ENCODE measurements around the gene RAB44.
"Not testable (repeated sequence)": the region's sequence is repeated elsewhere in the genome, so short reads cannot be mapped to it uniquely, and the experiment has no call there.

RAB44 gene

GRCh38 chr6:36720251-36721141 is 22.9 kb downstream of the RAB44 start:
- Histone ChIP-seq H3K36me3 (ENCODE audit: control insufficient read depth, insufficient read depth, low read length) (no peaks in the 10 kb centered on the region), H3K9ac (ENCODE audit: low read length) (no peak overlapping the region), H3K27me3 (ENCODE audit: control insufficient read depth, insufficient read depth, low read length) (peaks cover 3% of the 10 kb centered on the region), H3K9me3 (ENCODE audit: control insufficient read depth, low read length) (no peaks in the 10 kb centered on the region), H3K4me3 (ENCODE audit: low read length) (no peak overlapping the region), H3K4me1 (ENCODE audit: control insufficient read depth, insufficient read depth, low read length) (peaks cover 17% of the 10 kb centered on the region)

- Histone ChIP-seq H3K9ac (ENCODE audit: low read length) (no peak overlapping the region), H3K27me3 (ENCODE audit: control insufficient read depth, insufficient read depth, low read length) (peaks cover 3% of the 10 kb centered on the region), H3K4me1 (ENCODE audit: control insufficient read depth, insufficient read depth, low read length) (peaks cover 15% of the 10 kb centered on the region), H3K36me3 (ENCODE audit: control insufficient read depth, insufficient read depth, low read length) (no peaks in the 10 kb centered on the region), H3K4me3 (ENCODE audit: low read length) (no peak overlapping the region), H3K9me3 (ENCODE audit: control insufficient read depth, low read length) (no peaks in the 10 kb centered on the region)
These were observed 23.9 kb downstream of the RAB44 start for GRCh38 chr6:36721369-36722140.

GRCh38 chr6:36722365-36722764 is 24.7 kb downstream of the RAB44 start:
- Histone ChIP-seq H3K27me3 (ENCODE audit: control insufficient read depth, insufficient read depth, low read length) (peaks cover under 1% of the 10 kb centered on the region), H3K4me3 (ENCODE audit: low read length) (no peak overlapping the region), H3K9me3 (ENCODE audit: control insufficient read depth, low read length) (no peaks in the 10 kb centered on the region), H3K36me3 (ENCODE audit: control insufficient read depth, insufficient read depth, low read length) (no peaks in the 10 kb centered on the region), H3K9ac (ENCODE audit: low read length) (no peak overlapping the region), H3K4me1 (ENCODE audit: control insufficient read depth, insufficient read depth, low read length) (peaks cover 8% of the 10 kb centered on the region)

GRCh38 chr6:36722879-36723278 is 25.3 kb downstream of the RAB44 start:
- H3K4me3 ChIP-seq (ENCODE audit: low read length) = no peak overlapping the region
- H3K9ac ChIP-seq (ENCODE audit: low read length) = no peak overlapping the region
- H3K4me1 ChIP-seq (ENCODE audit: control insufficient read depth, insufficient read depth, low read length) = peaks cover 13% of the 10 kb centered on the region
- no peaks in the 10 kb centered on the region for H3K36me3 ChIP-seq (ENCODE audit: control insufficient read depth, insufficient read depth, low read length)
- H3K27me3 ChIP-seq (ENCODE audit: control insufficient read depth, insufficient read depth, low read length) = no peaks in the 10 kb centered on the region
- H3K9me3 ChIP-seq (ENCODE audit: control insufficient read depth, low read length) = no peaks in the 10 kb centered on the region

DNA sequence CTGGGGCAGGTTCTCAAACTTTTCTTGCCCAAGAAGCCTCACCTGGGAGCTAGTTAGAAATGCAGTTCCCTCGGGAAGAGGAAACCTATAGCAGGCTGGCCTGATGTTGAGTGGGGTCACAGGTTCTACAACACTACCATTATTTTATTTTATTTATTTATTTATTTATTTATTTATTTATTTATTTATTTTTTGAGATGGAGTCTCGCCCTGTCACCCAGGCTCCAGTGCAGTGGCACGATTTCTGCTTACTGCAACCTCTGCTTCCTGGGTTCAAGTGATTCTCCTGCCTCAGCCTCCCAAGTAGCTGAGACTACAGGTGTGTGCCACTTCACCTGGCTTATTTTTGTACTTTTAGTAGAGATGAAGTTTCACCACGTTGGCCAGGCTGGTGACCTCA is 26.4 kb downstream of the RAB44 start:
- H3K4me3 ChIP-seq (ENCODE audit: low read length); H3K9ac ChIP-seq (ENCODE audit: low read length); H3K27me3 ChIP-seq (ENCODE audit: control insufficient read depth, insufficient read depth, low read length); H3K9me3 ChIP-seq (ENCODE audit: control insufficient read depth, low read length); H3K36me3 ChIP-seq (ENCODE audit: control insufficient read depth, insufficient read depth, low read length): not testable (repeated sequence)
- peaks cover 14% of the 10 kb centered on the region for H3K4me1 ChIP-seq (ENCODE audit: control insufficient read depth, insufficient read depth, low read length)

DNA sequence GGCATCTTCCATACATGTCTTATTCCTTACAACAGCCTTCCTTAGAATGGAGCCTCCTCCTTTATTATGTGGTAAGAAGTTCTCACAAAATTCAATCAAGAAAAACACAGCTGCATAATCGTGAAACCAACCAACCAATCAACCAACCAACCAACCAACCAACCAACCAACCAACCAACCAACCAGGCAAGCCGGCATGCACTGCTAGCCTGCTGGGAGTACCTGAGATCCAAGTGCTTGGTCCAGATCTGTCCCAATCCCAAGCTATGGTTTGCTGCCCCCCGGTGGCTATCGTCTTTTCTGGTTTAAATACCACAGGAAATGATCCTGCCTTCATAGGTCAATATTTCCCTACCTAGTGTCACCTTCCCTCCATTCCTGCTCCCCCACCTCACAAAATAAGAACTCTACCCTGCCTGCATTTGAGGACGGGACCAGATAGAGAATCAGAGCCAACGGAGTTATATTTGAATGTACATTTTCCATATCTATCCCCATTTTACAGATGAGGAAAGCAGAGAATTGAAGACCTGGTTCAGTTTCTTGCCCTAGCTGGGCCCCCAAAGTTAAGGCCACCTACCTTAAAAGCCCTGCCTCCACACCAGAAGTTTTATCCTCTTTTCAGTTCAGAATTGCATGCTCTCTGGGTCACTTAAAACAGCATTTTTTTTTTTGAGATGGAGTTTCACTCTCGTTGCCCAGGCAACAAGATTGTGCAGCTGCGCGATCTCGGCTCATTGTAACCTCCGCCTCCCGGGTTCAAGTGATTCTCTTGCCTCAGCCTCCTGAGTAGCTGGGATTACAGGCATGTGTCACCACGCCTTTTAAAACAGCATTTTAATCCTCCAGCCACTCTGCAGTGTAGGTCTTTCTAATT is 27.1 kb downstream of the RAB44 start:
- H3K4me3 ChIP-seq (ENCODE audit: low read length) = no peak overlapping the region
- no peaks in the 10 kb centered on the region for H3K36me3 ChIP-seq (ENCODE audit: control insufficient read depth, insufficient read depth, low read length)
- H3K9me3 ChIP-seq (ENCODE audit: control insufficient read depth, low read length) = no peaks in the 10 kb centered on the region
- peaks cover 14% of the 10 kb centered on the region for H3K4me1 ChIP-seq (ENCODE audit: control insufficient read depth, insufficient read depth, low read length)
- no peak overlapping the region for H3K9ac ChIP-seq (ENCODE audit: low read length)
- H3K27me3 ChIP-seq (ENCODE audit: control insufficient read depth, insufficient read depth, low read length) = no peaks in the 10 kb centered on the region

DNA sequence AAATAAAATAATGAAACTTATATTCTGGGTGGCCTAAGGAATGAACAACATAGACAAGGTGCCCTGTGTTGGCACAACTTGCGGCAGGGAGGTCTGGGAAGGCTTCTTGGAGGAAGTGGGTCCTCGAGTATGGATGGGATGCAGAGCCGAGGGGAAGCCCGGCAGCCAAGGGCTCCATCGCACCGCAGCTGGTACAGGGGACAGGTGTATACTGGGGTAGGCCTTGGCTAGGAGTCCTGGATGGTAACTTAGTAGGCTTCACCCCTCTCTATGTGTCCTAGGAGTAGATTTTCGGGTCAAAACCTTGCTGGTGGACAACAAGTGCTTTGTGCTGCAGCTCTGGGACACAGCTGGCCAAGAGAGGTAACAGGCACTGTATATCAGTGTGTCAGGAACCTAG is 28.0 kb downstream of the RAB44 start:
- Histone ChIP-seq H3K9ac (ENCODE audit: low read length) (no peak overlapping the region), H3K4me3 (ENCODE audit: low read length) (no peak overlapping the region), H3K36me3 (ENCODE audit: control insufficient read depth, insufficient read depth, low read length) (no peaks in the 10 kb centered on the region), H3K4me1 (ENCODE audit: control insufficient read depth, insufficient read depth, low read length) (peaks cover 14% of the 10 kb centered on the region), H3K9me3 (ENCODE audit: control insufficient read depth, low read length) (no peaks in the 10 kb centered on the region), H3K27me3 (ENCODE audit: control insufficient read depth, insufficient read depth, low read length) (no peaks in the 10 kb centered on the region)

- Histone ChIP-seq H3K36me3 (ENCODE audit: control insufficient read depth, insufficient read depth, low read length) (no peaks in the 10 kb centered on the region), H3K27me3 (ENCODE audit: control insufficient read depth, insufficient read depth, low read length) (no peaks in the 10 kb centered on the region), H3K9ac (ENCODE audit: low read length) (no peak overlapping the region), H3K4me3 (ENCODE audit: low read length) (no peak overlapping the region), H3K4me1 (ENCODE audit: control insufficient read depth, insufficient read depth, low read length) (peaks cover 14% of the 10 kb centered on the region), H3K9me3 (ENCODE audit: control insufficient read depth, low read length) (no peaks in the 10 kb centered on the region)
These were observed 29.9 kb downstream of the RAB44 start for GRCh38 chr6:36727505-36728021.

- no peak overlapping the region for H3K9ac ChIP-seq (ENCODE audit: low read length)
- no peak overlapping the region for H3K4me3 ChIP-seq (ENCODE audit: low read length)
- peaks cover 14% of the 10 kb centered on the region for H3K4me1 ChIP-seq (ENCODE audit: control insufficient read depth, insufficient read depth, low read length)
- H3K36me3 ChIP-seq (ENCODE audit: control insufficient read depth, insufficient read depth, low read length) = no peaks in the 10 kb centered on the region
- no peaks in the 10 kb centered on the region for H3K27me3 ChIP-seq (ENCODE audit: control insufficient read depth, insufficient read depth, low read length)
- no peaks in the 10 kb centered on the region for H3K9me3 ChIP-seq (ENCODE audit: control insufficient read depth, low read length)
These were observed 30.9 kb downstream of the RAB44 start for GRCh38 chr6:36728289-36729160.

- no peaks in the 10 kb centered on the region for H3K36me3 ChIP-seq (ENCODE audit: control insufficient read depth, insufficient read depth, low read length)
- peaks cover 14% of the 10 kb centered on the region for H3K4me1 ChIP-seq (ENCODE audit: control insufficient read depth, insufficient read depth, low read length)
These were observed 31.5 kb downstream of the RAB44 start for GRCh38 chr6:36729161-36729524.

More at GRCh38 chr6:36729161-36729524, 31.5 kb downstream of the RAB44 start:
- no peak overlapping the region for H3K9ac ChIP-seq (ENCODE audit: low read length)
- no peaks in the 10 kb centered on the region for H3K27me3 ChIP-seq (ENCODE audit: control insufficient read depth, insufficient read depth, low read length)
- no peaks in the 10 kb centered on the region for H3K9me3 ChIP-seq (ENCODE audit: control insufficient read depth, low read length)
- no peak overlapping the region for H3K4me3 ChIP-seq (ENCODE audit: low read length)
